Panc1 (cell line): ENCODE measurements around the gene AGBL5. TPM values are rescaled to one million over a fixed set of nuclear protein-coding genes. Genes with fewer than 3 reads are reported as not detected.

ENCODE experiments used
- ATAC-seq: fragments of 200-7000 bp; cut with Tn5 transposase; 2 replicates; pipeline ENCODE4 v1.9.1; 2020; ENCODE audit warnings: mild to moderate bottlenecking, moderate library complexity
- BruUV-seq: library from RNA; stranded (reverse); fragments of 400-500 nt; replicated peaks from 2 replicates; lab custom pipeline; 2021; lab: Mats Ljungman, UMichigan
- CTCF ChIA-PET: fragments of 300-600 bp; sonication (Branson Sonifier 250); formaldehyde crosslinking; loops from one replicate; lab custom pipeline; 2022; ENCODE audit warnings: antibody characterized with exemption; lab: Charles Lee
- POLR2A ChIA-PET: fragments of 300-600 bp; sonication (Branson Sonifier 250); formaldehyde crosslinking; loops from one replicate; lab custom pipeline; 2022; ENCODE audit warnings: antibody characterized with exemption; lab: Charles Lee
- DNase-seq: peaks from one replicate; pipeline ENCODE4 v3.0.0-alpha.2; 2010; ENCODE audit warnings: low read depth, low spot score
- H3K27ac ChIP-seq: 2 replicates; pipeline ENCODE4 v1.5.1; 2011; ENCODE audit warnings: mild to moderate bottlenecking, low read length, inconsistent platforms
- H3K27me3 ChIP-seq: fragments of 200-500 bp; sonication (Bioruptor generic); 2 replicates; pipeline ENCODE4 v1.6.0; 2014; ENCODE audit warnings: low read length, inconsistent platforms; ENCODE audit not compliant: control insufficient read depth, insufficient read depth
- H3K36me3 ChIP-seq: fragments of 200-500 bp; sonication (Bioruptor generic); 2 replicates; pipeline ENCODE4 v1.5.1; 2014; ENCODE audit warnings: inconsistent platforms, mild to moderate bottlenecking, low read length, moderate library complexity; ENCODE audit not compliant: control insufficient read depth, insufficient read depth
- H3K4me1 ChIP-seq: 2 replicates; pipeline ENCODE4 v1.5.1; 2011; ENCODE audit warnings: inconsistent platforms, mild to moderate bottlenecking, low read length, moderate library complexity; ENCODE audit not compliant: control insufficient read depth, insufficient read depth
- H3K4me3 ChIP-seq, 2 experiments: 2 replicates each; pipeline ENCODE4 v1.5.1; 2011 to 2012; ENCODE audit warnings: low read depth in 2 of 2, low read length in 2 of 2, mild to moderate bottlenecking in 2 of 2, inconsistent platforms in 1 of 2, moderate library complexity in 1 of 2
- H3K9me3 ChIP-seq: fragments of 200-500 bp; sonication (Bioruptor generic); 2 replicates; pipeline ENCODE4 v1.5.1; 2014; ENCODE audit warnings: low read depth, mild to moderate bottlenecking, inconsistent platforms, low read length, moderate library complexity; ENCODE audit not compliant: control insufficient read depth, insufficient read depth
- POLR2AphosphoS5 ChIP-seq: IDR thresholded peaks from 2 replicates; pipeline ENCODE4 v1.6.1; 2012; ENCODE audit warnings: mild to moderate bottlenecking, low read depth, low read length, moderate library complexity
- REST ChIP-seq, 2 experiments: IDR thresholded peaks; 2 replicates each; pipeline ENCODE4 v1.6.1; 2011 to 2012; ENCODE audit warnings: low read depth in 2 of 2, control low read depth in 1 of 2, low read length in 1 of 2, mild to moderate bottlenecking in 1 of 2, moderate library complexity in 1 of 2; ENCODE audit not compliant: insufficient read depth in 1 of 2
- SIN3A ChIP-seq: IDR thresholded peaks from 2 replicates; pipeline ENCODE4 v1.6.1; 2012; ENCODE audit warnings: low read depth, mild to moderate bottlenecking, low read length, moderate library complexity, borderline replicate concordance; ENCODE audit not compliant: insufficient read depth
- TCF7L2 ChIP-seq: IDR thresholded peaks from 2 replicates; pipeline ENCODE4 v1.6.1; 2011; ENCODE audit warnings: mild to moderate bottlenecking, low read depth, low read length, inconsistent platforms
- in situ Hi-C: cut with HindIII; loops from 2 replicates; pipeline ENCODE4 v1.10.0; 2016; ENCODE audit warnings: low sequenced_read_pairs, low pct_unique_long_range_greater_than_20kb
- intact Hi-C: fragments of 100-400 bp; cut with micrococcal nuclease; formaldehyde crosslinking; loops from one replicate; pipeline ENCODE4 v1.10.0; 2022; ENCODE audit not compliant: unreplicated experiment
- total RNA-seq: library from RNA; stranded (reverse); gene quantifications from one replicate; pipeline ENCODE4 v1.2.1, GENCODE V29; 2021; ENCODE audit not compliant: unreplicated experiment
- TF ChIP-seq, protein P1 (sequence below): fragments of 450-650 bp; IDR thresholded peaks from 2 replicates; pipeline ENCODE4 v1.5.1; 2017; ENCODE audit warnings: mild to moderate bottlenecking

AGBL5 gene
- total RNA-seq, 1 experiment from 2014 or later, result 55.6 TPM

DNA sequence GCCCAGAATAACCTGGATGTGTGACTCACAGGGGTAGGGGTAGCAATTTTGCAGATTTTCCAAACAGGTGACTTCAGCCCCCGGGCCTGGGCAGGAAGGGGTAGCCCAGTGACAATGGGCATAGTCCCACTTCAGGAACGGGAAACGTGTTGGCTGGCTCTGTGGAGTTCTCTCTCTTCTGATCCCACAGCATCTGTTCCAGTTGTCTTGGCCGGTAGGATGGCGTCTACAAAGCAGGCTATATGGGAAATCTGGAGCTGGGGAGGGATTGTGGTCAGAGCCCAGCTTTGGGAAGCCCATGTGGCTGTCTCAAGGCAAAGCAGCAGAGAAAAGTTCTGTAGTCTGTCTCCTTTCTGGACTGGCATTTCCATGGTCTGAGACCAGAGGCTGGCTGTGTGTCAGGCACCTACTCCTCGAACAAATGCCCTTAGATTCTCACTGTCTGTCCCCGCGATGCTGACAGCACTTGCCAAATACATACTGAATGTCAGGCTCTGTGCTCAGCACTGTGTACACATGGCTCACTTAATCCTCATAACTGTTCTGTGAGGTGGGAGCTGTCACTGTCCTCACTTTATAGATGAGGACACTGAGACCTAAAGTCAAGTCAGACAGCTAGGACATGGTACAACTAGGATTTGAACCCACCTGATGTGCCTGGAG lies 36.6 kb upstream of the AGBL5 start:
- Histone ChIP-seq H3K4me1 (peaks cover 19% of the 10 kb centered on the region), H3K9me3 (no peaks in the 10 kb centered on the region), H3K36me3 (no peaks in the 10 kb centered on the region), H3K27me3 (no peaks in the 10 kb centered on the region), H3K27ac (no peak overlapping the region), H3K4me3 (no peak overlapping the region)
- in situ Hi-C loops (no loop called here), intact Hi-C loops (loop anchor here (5.0 kb wide), 1 partner anchor 168 kb away; the partner anchor contains the start of gene DPYSL5)
- ChIA-PET POLR2A (no interaction called here), CTCF (interaction anchor here (1.1 kb wide), 1 partner anchor 53 kb away, joined by 4 read pairs; no protein-coding TSS in a partner anchor)
- BruUV-seq, result no TSS peak
- DNase-seq, result no peak
- no peak for ATAC-seq
- TF ChIP-seq, protein P1, sequence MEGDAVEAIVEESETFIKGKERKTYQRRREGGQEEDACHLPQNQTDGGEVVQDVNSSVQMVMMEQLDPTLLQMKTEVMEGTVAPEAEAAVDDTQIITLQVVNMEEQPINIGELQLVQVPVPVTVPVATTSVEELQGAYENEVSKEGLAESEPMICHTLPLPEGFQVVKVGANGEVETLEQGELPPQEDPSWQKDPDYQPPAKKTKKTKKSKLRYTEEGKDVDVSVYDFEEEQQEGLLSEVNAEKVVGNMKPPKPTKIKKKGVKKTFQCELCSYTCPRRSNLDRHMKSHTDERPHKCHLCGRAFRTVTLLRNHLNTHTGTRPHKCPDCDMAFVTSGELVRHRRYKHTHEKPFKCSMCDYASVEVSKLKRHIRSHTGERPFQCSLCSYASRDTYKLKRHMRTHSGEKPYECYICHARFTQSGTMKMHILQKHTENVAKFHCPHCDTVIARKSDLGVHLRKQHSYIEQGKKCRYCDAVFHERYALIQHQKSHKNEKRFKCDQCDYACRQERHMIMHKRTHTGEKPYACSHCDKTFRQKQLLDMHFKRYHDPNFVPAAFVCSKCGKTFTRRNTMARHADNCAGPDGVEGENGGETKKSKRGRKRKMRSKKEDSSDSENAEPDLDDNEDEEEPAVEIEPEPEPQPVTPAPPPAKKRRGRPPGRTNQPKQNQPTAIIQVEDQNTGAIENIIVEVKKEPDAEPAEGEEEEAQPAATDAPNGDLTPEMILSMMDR, result no peak
- TF ChIP-seq REST (IDR thresholded peaks at IDR 0.05; ENCODE audit: insufficient read depth in 1 of 2, low read depth in 2 of 2, low read length in 1 of 2) (no peak), TCF7L2 (no peak), SIN3A (no peak), POLR2AphosphoS5 (no peak)

DNA sequence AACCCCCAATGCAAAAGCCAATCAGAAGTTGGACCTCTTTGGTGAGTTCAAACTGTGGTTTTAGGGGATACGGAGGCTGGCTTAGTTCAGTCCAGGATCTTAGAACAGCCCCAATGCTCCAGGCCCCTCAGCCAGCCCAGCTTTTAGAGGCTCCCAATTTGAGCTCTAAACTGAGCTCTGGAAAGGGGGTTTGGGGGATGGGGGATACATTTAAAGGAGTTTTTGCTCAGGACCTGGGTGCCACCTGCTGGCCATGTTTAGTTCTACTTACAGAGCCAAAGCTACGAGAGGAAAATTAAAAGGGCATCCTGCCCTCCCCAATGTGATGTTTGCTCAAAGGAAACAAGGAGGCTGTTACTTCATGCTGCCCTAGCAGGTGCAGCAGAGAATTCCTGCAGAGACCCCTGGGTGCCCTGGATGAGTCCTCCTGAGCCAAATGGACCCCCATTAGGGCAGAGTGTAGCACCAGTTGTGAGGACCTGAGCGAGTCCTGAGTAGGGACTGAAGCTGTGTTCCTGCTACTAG lies 34.6 kb upstream of the AGBL5 start:
- CTCF ChIA-PET, result interaction anchor here (0.5 to 2.5 kb wide), 15 partner anchors 19 to 177 kb away, joined by 3 to 55 read pairs (median 3); no protein-coding TSS in a partner anchor

More for the DNA sequence above, 34.6 kb upstream of the AGBL5 start:
- TF ChIP-seq, protein P1, result peak; percentile 85
- no peak for TF ChIP-seq TCF7L2
- DNase-seq (no peak), ATAC-seq (peak; percentile 72)
- Histone ChIP-seq H3K4me3 (no peak overlapping the region), H3K4me1 (peaks cover 14% of the 10 kb centered on the region), H3K27ac (no peak overlapping the region), H3K36me3 (no peaks in the 10 kb centered on the region), H3K9me3 (no peaks in the 10 kb centered on the region), H3K27me3 (no peaks in the 10 kb centered on the region)
- no TSS peak for BruUV-seq
- POLR2A ChIA-PET, result interaction anchor here (0.6 kb wide), 1 partner anchor 44 kb away, joined by 4 read pairs; no protein-coding TSS in a partner anchor
- in situ Hi-C loops, result no loop called here
- intact Hi-C loops, result loop anchor here (1.0 to 5.0 kb wide), 2 partner anchors 56 to 170 kb away; partner anchors contain the start of gene DPYSL5
